CD4-positive, alpha-beta T cell treated with Interleukin-12 subunit alpha and Interleukin-12 subunit beta, for 1 hour (primary cell): ENCODE results near the gene OR56B1.

Experiments
- DNase-seq: peaks from one replicate; pipeline ENCODE4 v3.0.0-alpha.2; 2020

OR56B1 gene

DNA sequence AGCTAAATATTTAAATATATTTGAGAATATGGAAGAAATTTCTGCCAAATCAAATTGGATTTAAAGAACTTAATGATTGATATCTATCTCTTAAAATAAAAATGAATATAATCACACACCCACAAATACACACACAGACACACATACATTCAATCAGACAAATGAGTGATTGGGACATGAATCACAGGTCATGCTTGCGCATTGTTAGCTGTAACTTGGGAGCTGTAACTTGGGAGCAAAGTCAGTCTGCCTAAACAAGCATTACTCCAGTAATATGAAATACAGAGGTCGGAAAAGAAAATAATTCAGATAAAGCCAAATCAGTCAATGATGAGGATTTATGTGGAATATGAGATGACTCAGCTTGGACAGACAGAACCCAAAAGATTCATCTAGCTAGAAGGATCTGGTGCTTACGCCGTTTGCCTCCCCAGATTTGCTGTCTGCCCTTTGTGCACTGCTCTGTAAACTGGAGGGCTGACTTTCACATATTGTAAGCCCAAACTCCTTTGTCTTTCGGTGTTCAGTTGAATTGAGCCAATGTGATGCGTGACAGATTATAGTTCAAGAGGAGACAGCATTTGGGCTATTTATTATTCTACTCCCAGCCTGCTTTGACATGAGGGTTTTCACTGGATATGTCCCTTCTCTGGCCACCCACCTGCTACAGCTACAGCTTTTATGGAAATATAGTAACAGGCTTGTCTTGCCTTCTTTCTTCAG lies 1.6 kb downstream of the OR56B1 start:
- DNase-seq: no peak

DNA sequence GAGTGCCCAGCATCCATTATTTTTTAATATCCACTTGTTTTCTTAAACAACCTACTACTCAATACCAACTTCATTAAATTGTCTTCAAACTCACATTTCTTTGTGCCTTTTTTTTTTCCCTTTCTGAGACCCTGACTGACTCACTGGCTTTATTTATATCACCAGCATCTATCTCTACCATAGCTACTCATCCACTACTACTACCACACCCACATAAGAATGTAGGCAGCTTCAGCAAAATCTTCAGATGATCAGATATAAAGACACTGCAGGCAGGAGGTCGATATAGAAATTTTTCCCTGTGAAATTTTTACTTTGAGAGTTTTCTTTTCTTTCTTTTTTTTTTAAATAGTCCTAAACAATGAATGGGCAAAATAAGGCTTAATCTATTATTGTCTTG lies 2.2 kb downstream of the OR56B1 start:
- DNase-seq: no peak

DNA sequence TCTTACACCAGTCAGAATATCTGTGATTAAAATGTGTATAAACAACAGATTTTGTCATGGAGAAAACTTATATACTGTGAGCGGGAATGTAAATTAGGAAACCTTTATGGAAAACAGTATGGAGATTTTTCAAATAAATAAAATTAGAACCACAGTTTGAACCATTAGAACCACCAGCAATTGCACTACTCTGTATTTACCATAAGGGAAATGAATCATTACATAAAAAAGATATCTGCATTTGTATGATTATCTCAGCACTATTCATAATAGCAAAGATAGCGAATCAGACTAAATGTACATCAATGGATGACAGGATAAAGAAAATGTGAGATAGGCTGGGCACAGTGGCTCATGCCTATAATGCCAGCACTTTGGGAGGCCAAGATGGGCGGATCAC lies 10.4 kb downstream of the OR56B1 start:
- DNase-seq: no peak

DNA sequence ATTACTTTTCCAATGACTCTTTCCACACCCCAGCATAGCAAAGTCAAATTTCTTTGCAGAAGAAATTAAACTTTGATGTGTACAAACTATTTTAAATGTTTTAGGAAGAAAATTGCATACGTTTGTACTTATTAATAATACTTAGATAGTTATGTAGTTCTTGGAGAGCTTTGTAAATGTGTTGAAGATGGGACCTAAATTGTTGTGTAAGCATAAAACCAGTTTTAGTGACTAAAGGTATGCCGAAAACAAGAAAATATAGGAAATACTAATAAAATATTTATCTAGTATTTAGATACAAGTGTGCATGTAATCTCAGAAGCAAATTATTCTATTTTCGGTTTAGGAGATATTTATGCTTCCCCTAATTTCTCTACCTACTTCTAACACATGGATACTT lies 13.6 kb downstream of the OR56B1 start:
- DNase-seq: no peak

DNA sequence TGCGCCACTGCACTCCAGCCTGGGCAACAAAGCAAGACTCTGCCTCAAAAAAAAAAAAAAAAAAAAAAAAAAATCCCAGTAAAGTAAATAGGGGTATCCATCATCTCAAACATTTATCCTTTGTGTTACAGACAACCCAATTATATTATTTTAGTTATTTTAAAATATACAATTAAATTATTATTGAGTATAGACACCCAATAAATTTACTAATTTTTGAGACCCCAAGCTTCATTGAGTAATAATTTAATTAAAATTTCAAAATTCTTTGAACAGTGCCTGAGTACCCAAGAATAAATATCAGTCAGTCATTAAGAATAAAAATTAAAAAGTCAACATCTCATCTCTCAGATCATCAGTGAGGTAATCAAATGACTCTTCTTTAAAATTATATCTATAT lies 17.7 kb downstream of the OR56B1 start, which contains the start of gene OR52N4:
Gene OR52N4 (plus strand): TSS at position 301 of the 400 bp plus-strand sequence. CDS start 498 bp downstream, outside the sequence.
- no peak for DNase-seq

DNA sequence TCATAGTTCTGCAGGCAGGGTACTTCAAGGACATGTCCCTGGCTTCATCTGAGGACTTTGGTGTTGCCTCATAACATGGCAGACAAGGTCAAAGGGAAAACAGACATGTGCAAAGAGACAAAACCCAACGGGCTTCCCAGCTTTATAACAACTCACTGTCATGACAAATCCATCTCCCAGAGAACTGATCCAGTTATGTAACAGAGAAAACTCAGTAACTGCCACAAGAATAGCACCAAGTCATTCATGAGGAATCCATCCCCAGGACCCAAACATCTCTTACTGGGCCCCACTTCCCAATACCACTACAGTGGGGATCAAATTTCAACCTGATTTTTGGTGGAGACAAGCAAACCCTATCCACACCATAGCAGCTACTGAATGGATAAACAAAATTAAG lies 30.8 kb downstream of the OR56B1 start:
- no peak for DNase-seq

DNA sequence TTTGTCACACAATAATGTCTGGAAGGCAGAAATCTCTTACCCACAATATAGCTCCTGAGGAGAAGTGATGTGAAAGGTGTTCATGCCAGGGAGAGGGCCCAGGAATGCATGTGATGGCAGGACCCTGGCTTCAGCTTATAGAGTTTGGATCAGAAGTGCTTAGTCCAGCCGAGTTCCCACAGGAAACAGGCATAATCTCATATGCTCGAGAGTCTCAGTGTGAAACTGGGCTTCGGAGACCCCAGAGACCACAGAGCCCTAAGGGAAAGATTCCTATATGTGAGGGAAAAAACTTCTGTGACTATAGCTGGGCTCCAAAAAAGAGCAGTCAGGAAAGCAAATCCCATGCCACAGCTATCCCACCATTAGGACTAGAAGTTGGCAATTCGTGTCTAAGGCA lies 47.0 kb downstream of the OR56B1 start, which contains the start of gene OR52N5:
Gene OR52N5 (minus strand): TSS at position 101 of the 400 bp plus-strand sequence. CDS start 4,721 bp downstream, outside the sequence.
- no peak for DNase-seq
